Ascending aorta (tissue), 2 donors: ENCODE measurements around the gene LRIG1. TPM values are rescaled to one million over a fixed set of nuclear protein-coding genes. Genes with fewer than 3 reads are reported as not detected.

Source experiments
- DNase-seq, 2 donors: peaks; one replicate each; pipeline ENCODE4 v3.0.0-alpha.2; 2019; ENCODE audit warnings: low spot score in 2 of 2
- H3K27ac ChIP-seq, 2 donors: fragments of 200-600 bp; sonication (generic); one replicate each; pipeline ENCODE4 v1.5.1; 2016 to 2017; ENCODE audit warnings: mild to moderate bottlenecking in 1 of 2
- H3K27me3 ChIP-seq: fragments of 200-600 bp; sonication (generic); one replicate; pipeline ENCODE4 v1.5.1; 2017
- H3K36me3 ChIP-seq, 2 donors: fragments of 200-600 bp; sonication (generic); one replicate each; pipeline ENCODE4 v1.5.1; 2016
- H3K4me1 ChIP-seq, 2 donors: fragments of 200-600 bp; sonication (generic); one replicate each; pipeline ENCODE4 v1.5.1; 2016 to 2017; ENCODE audit warnings: mild to moderate bottlenecking in 1 of 2
- H3K4me3 ChIP-seq, 2 donors: fragments of 200-600 bp; sonication (generic); one replicate each; pipeline ENCODE4 v1.5.1; 2016 to 2017; ENCODE audit warnings: mild to moderate bottlenecking in 1 of 2
- H3K9me3 ChIP-seq, 2 donors: fragments of 200-600 bp; sonication (generic); one replicate each; pipeline ENCODE4 v1.5.1; 2016
- CTCF ChIP-seq, 3 experiments: fragments of 200-600 bp in 2 of 3; fragments of 450-650 bp in 1 of 3; sonication (generic) in 2 of 3; IDR thresholded peaks; one replicate each; pipeline ENCODE4 v1.5.1; 2016 to 2019; ENCODE audit warnings: antibody characterized with exemption in 3 of 3, mild to moderate bottlenecking in 1 of 3, moderate library complexity in 1 of 3
- intact Hi-C: fragments of 100-400 bp; cut with DNase I; formaldehyde crosslinking; loops from one replicate; pipeline ENCODE4 v1.15.1; 2023
- total RNA-seq: library from RNA; depleted of rRNA; stranded (reverse); fragments of >200 nt; gene quantifications from one replicate; pipeline ENCODE4 v1.1.0, GENCODE V29; 2016

The LRIG1 gene
- total RNA-seq, 1 donor from 2014 or later: 62.3 TPM

GRCh38 chr3:66399529-66400232, 101.1 kb downstream of the LRIG1 start:
- H3K4me3 ChIP-seq: no peak overlapping the region
- DNase-seq: peak in 1 of 2 donors; percentile 39
- no peaks in the 10 kb centered on the region for H3K9me3 ChIP-seq
- peaks cover 17 to 62% of the 10 kb centered on the region in 2 donors for H3K4me1 ChIP-seq
- no peak for TF ChIP-seq CTCF (IDR thresholded peaks at IDR 0.05)
- H3K27me3 ChIP-seq: no peaks in the 10 kb centered on the region
- H3K27ac ChIP-seq: peak overlapping the region; percentile 67 to 71
- peaks cover 19 to 36% of the 10 kb centered on the region in 2 donors for H3K36me3 ChIP-seq
- intact Hi-C loops: loop anchor here (10.0 kb wide), 1 partner anchor 325 kb away; no protein-coding TSS in a partner anchor

- DNase-seq: peak in 1 of 2 donors; percentile 55
- H3K4me1 ChIP-seq: peaks cover 22 to 62% of the 10 kb centered on the region in 2 donors
Observed at GRCh38 chr3:66398228-66399025, 102.4 kb downstream of the LRIG1 start.

GRCh38 chr3:66397745-66398144, 103.1 kb downstream of the LRIG1 start:
- no peaks in the 10 kb centered on the region for H3K9me3 ChIP-seq
- H3K4me1 ChIP-seq: peaks cover 28 to 60% of the 10 kb centered on the region in 2 donors
- no peak overlapping the region for H3K4me3 ChIP-seq
- peak in 1 of 2 donors; percentile 62 for DNase-seq
- no peaks in the 10 kb centered on the region for H3K27me3 ChIP-seq
- peaks cover 19 to 35% of the 10 kb centered on the region in 2 donors for H3K36me3 ChIP-seq
- H3K27ac ChIP-seq: peak overlapping the region; percentile 44 to 75
- TF ChIP-seq CTCF (IDR thresholded peaks at IDR 0.05): no peak
- intact Hi-C loops: loop anchor here (2.0 kb wide), 1 partner anchor 103 kb away; the partner anchor contains the start of gene LRIG1

More at GRCh38 chr3:66398228-66399025, 102.4 kb downstream of the LRIG1 start:
- H3K27me3 ChIP-seq: no peaks in the 10 kb centered on the region
- peaks cover 19 to 35% of the 10 kb centered on the region in 2 donors for H3K36me3 ChIP-seq
- H3K27ac ChIP-seq: peak overlapping the region in 1 of 2 donors; percentile 35
- intact Hi-C loops: no loop called here
- H3K4me3 ChIP-seq: no peak overlapping the region
- no peak for TF ChIP-seq CTCF (IDR thresholded peaks at IDR 0.05)
- H3K9me3 ChIP-seq: no peaks in the 10 kb centered on the region

- Histone ChIP-seq H3K9me3 (no peaks in the 10 kb centered on the region), H3K27ac (peak overlapping the region in 1 of 2 donors; percentile 75), H3K27me3 (no peaks in the 10 kb centered on the region), H3K36me3 (peaks cover 20 to 35% of the 10 kb centered on the region in 2 donors), H3K4me1 (peaks cover 28 to 59% of the 10 kb centered on the region in 2 donors), H3K4me3 (no peak overlapping the region)
- peak in 1 of 2 donors; percentile 55 for DNase-seq
- TF ChIP-seq CTCF (IDR thresholded peaks at IDR 0.05): no peak
- intact Hi-C loops: loop anchor here (2.0 kb wide), 1 partner anchor 104 kb away; the partner anchor contains the start of gene LRIG1
Observed at GRCh38 chr3:66396888-66397287, 103.9 kb downstream of the LRIG1 start.

- H3K27me3 ChIP-seq: no peaks in the 10 kb centered on the region
- intact Hi-C loops: loop anchor here (2.0 kb wide), 1 partner anchor 105 kb away; the partner anchor contains the start of gene LRIG1
- no peaks in the 10 kb centered on the region for H3K9me3 ChIP-seq
- peaks cover 21 to 35% of the 10 kb centered on the region in 2 donors for H3K36me3 ChIP-seq
- H3K4me3 ChIP-seq: no peak overlapping the region
- DNase-seq: peak in 1 of 2 donors; percentile 43
- peak overlapping the region; percentile 75 to 81 for H3K27ac ChIP-seq
- TF ChIP-seq CTCF (IDR thresholded peaks at IDR 0.05): no peak
- H3K4me1 ChIP-seq: peaks cover 22 to 55% of the 10 kb centered on the region in 2 donors
Observed at GRCh38 chr3:66396161-66396760, 104.6 kb downstream of the LRIG1 start.
